Measurements from ENCODE around the gene ACOT9. TPM values are rescaled to one million over a fixed set of nuclear protein-coding genes. Genes with fewer than 3 reads are reported as not detected.
"Not testable (repeated sequence)": the region's sequence is repeated elsewhere in the genome, so short reads cannot be mapped to it uniquely, and the experiment has no call there.

ACOT9 gene
- total RNA-seq, 1 donor from 2014 or later, result 42.4 TPM

- intact Hi-C loops (cut with DNase I), result no loop called here
- no peak for DNase-seq (ENCODE audit: low spot score)
- ATAC-seq, result no peak
Measured at GRCh38 chrX:23726191-23726590, 16.9 kb downstream of the ACOT9 start.

- intact Hi-C loops (cut with DNase I), result no loop called here
- DNase-seq (ENCODE audit: low spot score), result no peak
- no peak for ATAC-seq
Measured at GRCh38 chrX:23720117-23720677, 22.9 kb downstream of the ACOT9 start.

GRCh38 chrX:23705235-23705634, 37.8 kb downstream of the ACOT9 start:
- ATAC-seq, result no peak
- intact Hi-C loops (cut with DNase I), result no loop called here
- no peak for DNase-seq (ENCODE audit: low spot score)

GRCh38 chrX:23704673-23705206, 38.3 kb downstream of the ACOT9 start:
- intact Hi-C loops (cut with DNase I), result no loop called here
- DNase-seq (ENCODE audit: low spot score) (no peak), ATAC-seq (no peak)

- intact Hi-C loops (cut with DNase I), result loop anchor here (5.0 kb wide), 1 partner anchor 203 kb away; no protein-coding TSS in a partner anchor
- no peak for DNase-seq (ENCODE audit: low spot score)
- peak; percentile 55 for ATAC-seq
Measured at GRCh38 chrX:23699636-23700194, 43.4 kb downstream of the ACOT9 start.

GRCh38 chrX:23694606-23695005, 48.5 kb downstream of the ACOT9 start:
- ATAC-seq, result peak; percentile 62
- intact Hi-C loops (cut with DNase I), result loop anchor here (5.0 kb wide), 1 partner anchor 208 kb away; no protein-coding TSS in a partner anchor
- peak; percentile 72 for DNase-seq (ENCODE audit: low spot score)

- intact Hi-C loops (cut with DNase I), result no loop called here
- ATAC-seq (no peak), DNase-seq (ENCODE audit: low spot score) (no peak)
Measured at GRCh38 chrX:23692166-23692565, 50.9 kb downstream of the ACOT9 start.

GRCh38 chrX:23676486-23676885, 66.6 kb downstream of the ACOT9 start:
- intact Hi-C loops (cut with DNase I); DNase-seq (ENCODE audit: low spot score); ATAC-seq: not testable (repeated sequence)

GRCh38 chrX:23673108-23673507, 70.0 kb downstream of the ACOT9 start:
- peak; percentile 48 for ATAC-seq
- intact Hi-C loops (cut with DNase I), result no loop called here
- no peak for DNase-seq (ENCODE audit: low spot score)

GRCh38 chrX:23670528-23670927, 72.5 kb downstream of the ACOT9 start:
- ATAC-seq, result no peak

GRCh38 chrX:23668335-23668734, 74.7 kb downstream of the ACOT9 start:
- no peak for ATAC-seq
- intact Hi-C loops (cut with DNase I), result no loop called here
- DNase-seq (ENCODE audit: low spot score), result no peak

More at GRCh38 chrX:23670528-23670927, 72.5 kb downstream of the ACOT9 start:
- no peak for DNase-seq (ENCODE audit: low spot score)
- intact Hi-C loops (cut with DNase I), result no loop called here

- ATAC-seq (peak; percentile 99), DNase-seq (ENCODE audit: low spot score) (peak; percentile 93)
- intact Hi-C loops (cut with DNase I), result no loop called here
Measured at GRCh38 chrX:23667239-23668177, 75.6 kb downstream of the ACOT9 start, which contains the start of gene PRDX4. Gene PRDX4 (plus strand): TSS chrX:23667493. CDS start chrX:23667571, 78 bp downstream.

- intact Hi-C loops (cut with DNase I), result no loop called here
- ATAC-seq (no peak), DNase-seq (ENCODE audit: low spot score) (no peak)
Measured at GRCh38 chrX:23666282-23666681, 76.8 kb downstream of the ACOT9 start.

GRCh38 chrX:23664496-23664895, 78.6 kb downstream of the ACOT9 start:
- intact Hi-C loops (cut with DNase I), result no loop called here
- no peak for ATAC-seq

GRCh38 chrX:23662853-23663252, 80.2 kb downstream of the ACOT9 start:
- intact Hi-C loops (cut with DNase I), result no loop called here
- ATAC-seq (no peak), DNase-seq (ENCODE audit: low spot score) (no peak)

More at GRCh38 chrX:23664496-23664895, 78.6 kb downstream of the ACOT9 start:
- DNase-seq (ENCODE audit: low spot score), result no peak

GRCh38 chrX:23662187-23662586, 80.9 kb downstream of the ACOT9 start:
- no peak for ATAC-seq
- no peak for DNase-seq (ENCODE audit: low spot score)
- intact Hi-C loops (cut with DNase I), result no loop called here

GRCh38 chrX:23661671-23662070, 81.4 kb downstream of the ACOT9 start:
- no peak for ATAC-seq
- DNase-seq (ENCODE audit: low spot score), result no peak
- intact Hi-C loops (cut with DNase I), result no loop called here

GRCh38 chrX:23660766-23661132, 82.3 kb downstream of the ACOT9 start:
- ATAC-seq (no peak), DNase-seq (ENCODE audit: low spot score) (no peak)
- intact Hi-C loops (cut with DNase I), result no loop called here

GRCh38 chrX:23660083-23660765, 82.9 kb downstream of the ACOT9 start:
- ATAC-seq; intact Hi-C loops (cut with DNase I): not testable (repeated sequence)

More at GRCh38 chrX:23660083-23660765, 82.9 kb downstream of the ACOT9 start:
- DNase-seq (ENCODE audit: low spot score), result not testable (repeated sequence)

All from sciatic nerve (tissue), 2 donors.